Aorta (tissue), 5 donors: ENCODE results near the gene NPAS3. TPM values are rescaled to one million over a fixed set of nuclear protein-coding genes. Genes with fewer than 3 reads are reported as not detected.

Experiments
- ATAC-seq: fragments of 200-7000 bp; cut with Tn5 transposase; one replicate; pipeline ENCODE4 v1.9.1; 2022; ENCODE audit warnings: moderate library complexity; ENCODE audit not compliant: low FRiP score
- DNase-seq, 2 donors: peaks; one replicate each; pipeline ENCODE4 v3.0.0-alpha.2; 2020
- H3K27ac ChIP-seq, 2 donors: one replicate each; pipeline ENCODE4 v1.5.1; 2013; ENCODE audit warnings: low read length in 2 of 2, mild to moderate bottlenecking in 2 of 2, moderate library complexity in 2 of 2, control low read depth in 1 of 2, inconsistent platforms in 1 of 2, low read depth in 1 of 2
- H3K27me3 ChIP-seq, 2 donors: one replicate each; pipeline ENCODE4 v1.6.1; 2013; ENCODE audit warnings: control low read depth in 1 of 2, low read length in 1 of 2, mild to moderate bottlenecking in 1 of 2, moderate library complexity in 1 of 2; ENCODE audit not compliant: insufficient read depth in 2 of 2, control insufficient read depth in 1 of 2
- H3K36me3 ChIP-seq, 2 donors: one replicate each; pipeline ENCODE4 v1.6.1; 2013; ENCODE audit warnings: control low read depth in 1 of 2, low read length in 1 of 2, mild to moderate bottlenecking in 1 of 2; ENCODE audit not compliant: insufficient read depth in 2 of 2, control insufficient read depth in 1 of 2
- H3K4me1 ChIP-seq, 2 donors: one replicate each; pipeline ENCODE4 v1.6.1; 2013; ENCODE audit warnings: low read length in 2 of 2, control low read depth in 1 of 2, mild to moderate bottlenecking in 1 of 2, moderate library complexity in 1 of 2; ENCODE audit not compliant: insufficient read depth in 2 of 2, control insufficient read depth in 1 of 2
- H3K4me3 ChIP-seq, 2 donors: one replicate each; pipeline ENCODE4 v1.5.1; 2013; ENCODE audit warnings: low read length in 2 of 2, control low read depth in 1 of 2, mild to moderate bottlenecking in 1 of 2
- H3K9me3 ChIP-seq: one replicate; pipeline ENCODE4 v1.6.1; 2013; ENCODE audit warnings: mild to moderate bottlenecking, low read length; ENCODE audit not compliant: control insufficient read depth
- WGBS, 2 donors: extraction: QIAGEN DNeasy Blood & Tissue Kit; methylation state at CpG; one replicate each; pipeline ENCODE4 v1.1.7; 2013; 5-methylcytosine and 5-hydroxymethylcytosine counted together
- intact Hi-C, 2 donors: fragments of 100-400 bp; cut with DNase I; formaldehyde crosslinking; loops; one replicate each; pipeline versions ENCODE4 v1.14.2 to v1.15.0; 2022
- polyA plus RNA-seq, 2 donors: library from polyadenylated mRNA; stranded (reverse); fragments of 200-250 nt; gene quantifications; one replicate each; pipeline ENCODE4 v1.2.3, GENCODE V29; 2013
- total RNA-seq, 2 donors: library from RNA; stranded (reverse); fragmentation: NEBNext Ultra II Directional; extraction: Animal tissue kit (Norgen Biotek cat#: 25700); gene quantifications; one replicate each; pipeline ENCODE4 v1.2.1, GENCODE V29; 2021
- donor health status: healthy with polysubstance abuse.
- donor health status: Bipolar disorder and iron deficiency.
- donor health status: DM: no; HTN: no; CAD: no.
- donor health status: DM: no; HTN: no; CAD: no.
- donor health status: DM: yes; HTN: yes; CAD: no.

The NPAS3 gene
- total and polyA plus RNA-seq, 4 donors: 0.13 to 4.3 (median 0.50) TPM

GRCh38 chr14:33457021-33457420, 518.3 kb downstream of the NPAS3 start:
- Histone ChIP-seq H3K27me3 (no peaks in the 10 kb centered on the region), H3K4me1 (no peaks in the 10 kb centered on the region), H3K36me3 (no peaks in the 10 kb centered on the region), H3K9me3 (peaks cover 1% of the 10 kb centered on the region), H3K4me3 (no peak overlapping the region), H3K27ac (no peak overlapping the region)
- DNase-seq (no peak), ATAC-seq (no peak)
- intact Hi-C loops: no loop called here
- WGBS, 2 donors: 62 to 77% methylated on average over 4 of the region's 4 CpGs

GRCh38 chr14:33457617-33458016, 518.9 kb downstream of the NPAS3 start:
- no peak for ATAC-seq
- Histone ChIP-seq H3K4me1 (no peaks in the 10 kb centered on the region), H3K27me3 (no peaks in the 10 kb centered on the region), H3K4me3 (no peak overlapping the region), H3K9me3 (peaks cover 1% of the 10 kb centered on the region), H3K27ac (no peak overlapping the region), H3K36me3 (no peaks in the 10 kb centered on the region)
- 29 to 40% methylated on average over 7 of the region's 7 CpGs for WGBS, 2 donors
- DNase-seq: no peak
- intact Hi-C loops: no loop called here

GRCh38 chr14:33460164-33460563, 521.5 kb downstream of the NPAS3 start:
- ATAC-seq (no peak), DNase-seq (no peak)

GRCh38 chr14:33461036-33461435, 522.4 kb downstream of the NPAS3 start:
- Histone ChIP-seq H3K27ac (no peak overlapping the region), H3K36me3 (no peaks in the 10 kb centered on the region), H3K4me3 (no peak overlapping the region), H3K27me3 (no peaks in the 10 kb centered on the region), H3K4me1 (no peaks in the 10 kb centered on the region), H3K9me3 (no peaks in the 10 kb centered on the region)
- ATAC-seq (no peak), DNase-seq (no peak)
- intact Hi-C loops: no loop called here
- 38 to 48% methylated on average over 4 of the region's 4 CpGs for WGBS, 2 donors

More at GRCh38 chr14:33460164-33460563, 521.5 kb downstream of the NPAS3 start:
- intact Hi-C loops: no loop called here
- Histone ChIP-seq H3K36me3 (no peaks in the 10 kb centered on the region), H3K27ac (no peak overlapping the region), H3K27me3 (no peaks in the 10 kb centered on the region), H3K4me1 (no peaks in the 10 kb centered on the region), H3K9me3 (no peaks in the 10 kb centered on the region), H3K4me3 (no peak overlapping the region)
- 38 to 41% methylated on average over 1 of the region's 1 CpG for WGBS, 2 donors

- ATAC-seq (no peak), DNase-seq (no peak)
- H3K4me1 ChIP-seq: no peaks in the 10 kb centered on the region
- 96% methylated on average over 2 of the region's 2 CpGs for WGBS, 2 donors
- no peaks in the 10 kb centered on the region for H3K9me3 ChIP-seq
- H3K36me3 ChIP-seq: no peaks in the 10 kb centered on the region
- no peak overlapping the region for H3K4me3 ChIP-seq
- no peak overlapping the region for H3K27ac ChIP-seq
- intact Hi-C loops: no loop called here
- no peaks in the 10 kb centered on the region for H3K27me3 ChIP-seq
Observed at GRCh38 chr14:33463731-33464130, 525.1 kb downstream of the NPAS3 start.

GRCh38 chr14:33464254-33464962, 525.7 kb downstream of the NPAS3 start:
- H3K27ac ChIP-seq: no peak overlapping the region
- H3K27me3 ChIP-seq: no peaks in the 10 kb centered on the region
- H3K4me3 ChIP-seq: no peak overlapping the region
- no peaks in the 10 kb centered on the region for H3K9me3 ChIP-seq
- no peak for DNase-seq
- ATAC-seq: no peak
- 78 to 81% methylated on average over 10 of the region's 10 CpGs for WGBS, 2 donors
- intact Hi-C loops: no loop called here
- no peaks in the 10 kb centered on the region for H3K4me1 ChIP-seq
- no peaks in the 10 kb centered on the region for H3K36me3 ChIP-seq

- Histone ChIP-seq H3K4me1 (no peaks in the 10 kb centered on the region), H3K4me3 (no peak overlapping the region), H3K27me3 (no peaks in the 10 kb centered on the region), H3K9me3 (no peaks in the 10 kb centered on the region), H3K36me3 (no peaks in the 10 kb centered on the region), H3K27ac (no peak overlapping the region)
- 81 to 84% methylated on average over 10 of the region's 10 CpGs for WGBS, 2 donors
- ATAC-seq (no peak), DNase-seq (no peak)
- intact Hi-C loops: no loop called here
Observed at GRCh38 chr14:33465846-33466700, 527.4 kb downstream of the NPAS3 start.

- ATAC-seq (no peak), DNase-seq (no peak)
- intact Hi-C loops: no loop called here
- Histone ChIP-seq H3K4me1 (no peaks in the 10 kb centered on the region), H3K4me3 (no peak overlapping the region), H3K27ac (no peak overlapping the region), H3K9me3 (no peaks in the 10 kb centered on the region), H3K27me3 (no peaks in the 10 kb centered on the region), H3K36me3 (no peaks in the 10 kb centered on the region)
- WGBS, 2 donors: 86 to 87% methylated on average over 4 of the region's 4 CpGs
Observed at GRCh38 chr14:33467971-33468370, 529.3 kb downstream of the NPAS3 start.

- intact Hi-C loops: no loop called here
- Histone ChIP-seq H3K27me3 (no peaks in the 10 kb centered on the region), H3K36me3 (no peaks in the 10 kb centered on the region), H3K4me3 (no peak overlapping the region), H3K27ac (no peak overlapping the region), H3K9me3 (no peaks in the 10 kb centered on the region), H3K4me1 (no peaks in the 10 kb centered on the region)
- ATAC-seq: no peak
- no peak for DNase-seq
- 69 to 74% methylated on average over 1 of the region's 1 CpG for WGBS, 2 donors
Observed at GRCh38 chr14:33469898-33470297, 531.2 kb downstream of the NPAS3 start.
